ENCODE data around the gene NTM.
"Not testable (repeated sequence)": the region's sequence is repeated elsewhere in the genome, so short reads cannot be mapped to it uniquely, and the experiment has no call there.

NTM gene

DNA sequence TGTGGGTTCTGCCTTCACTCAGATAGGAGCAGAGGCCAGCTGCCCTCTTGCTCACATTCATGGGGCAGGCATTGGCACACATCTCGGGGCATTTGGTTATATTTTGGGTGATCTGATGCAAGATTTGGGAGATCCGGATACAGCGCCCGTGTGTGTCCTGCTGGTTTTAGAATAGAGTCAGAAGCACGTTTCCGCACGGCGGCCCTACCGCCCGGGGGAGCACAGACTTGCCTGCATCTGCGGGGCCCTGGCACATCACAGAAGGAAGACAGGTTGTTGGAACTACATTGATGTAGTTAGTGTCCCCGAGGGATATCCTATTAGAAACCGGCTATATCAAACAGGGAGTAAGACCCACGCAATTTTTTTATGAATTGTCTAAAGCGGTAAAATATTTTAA is 982.8 kb downstream of the NTM start:
- DNase-seq (ENCODE audit: low read depth): no peak
- no peak overlapping the region for H3K4me3 ChIP-seq (ENCODE audit: low read depth, low read length)
- TF ChIP-seq, protein P1, sequence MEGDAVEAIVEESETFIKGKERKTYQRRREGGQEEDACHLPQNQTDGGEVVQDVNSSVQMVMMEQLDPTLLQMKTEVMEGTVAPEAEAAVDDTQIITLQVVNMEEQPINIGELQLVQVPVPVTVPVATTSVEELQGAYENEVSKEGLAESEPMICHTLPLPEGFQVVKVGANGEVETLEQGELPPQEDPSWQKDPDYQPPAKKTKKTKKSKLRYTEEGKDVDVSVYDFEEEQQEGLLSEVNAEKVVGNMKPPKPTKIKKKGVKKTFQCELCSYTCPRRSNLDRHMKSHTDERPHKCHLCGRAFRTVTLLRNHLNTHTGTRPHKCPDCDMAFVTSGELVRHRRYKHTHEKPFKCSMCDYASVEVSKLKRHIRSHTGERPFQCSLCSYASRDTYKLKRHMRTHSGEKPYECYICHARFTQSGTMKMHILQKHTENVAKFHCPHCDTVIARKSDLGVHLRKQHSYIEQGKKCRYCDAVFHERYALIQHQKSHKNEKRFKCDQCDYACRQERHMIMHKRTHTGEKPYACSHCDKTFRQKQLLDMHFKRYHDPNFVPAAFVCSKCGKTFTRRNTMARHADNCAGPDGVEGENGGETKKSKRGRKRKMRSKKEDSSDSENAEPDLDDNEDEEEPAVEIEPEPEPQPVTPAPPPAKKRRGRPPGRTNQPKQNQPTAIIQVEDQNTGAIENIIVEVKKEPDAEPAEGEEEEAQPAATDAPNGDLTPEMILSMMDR (IDR thresholded peaks at IDR 0.05; ENCODE audit: insufficient read depth, low read depth, low read length, missing control alignments): no peak

GRCh38 chr11:132357811-132358572 is 987.6 kb downstream of the NTM start:
- DNase-seq (ENCODE audit: low read depth): peak; percentile 93
- TF ChIP-seq, protein P1 (IDR thresholded peaks at IDR 0.05; ENCODE audit: insufficient read depth, low read depth, low read length, missing control alignments): no peak
- H3K4me3 ChIP-seq (ENCODE audit: low read depth, low read length): no peak overlapping the region; the same call in 1 of the 2 replicates

DNA sequence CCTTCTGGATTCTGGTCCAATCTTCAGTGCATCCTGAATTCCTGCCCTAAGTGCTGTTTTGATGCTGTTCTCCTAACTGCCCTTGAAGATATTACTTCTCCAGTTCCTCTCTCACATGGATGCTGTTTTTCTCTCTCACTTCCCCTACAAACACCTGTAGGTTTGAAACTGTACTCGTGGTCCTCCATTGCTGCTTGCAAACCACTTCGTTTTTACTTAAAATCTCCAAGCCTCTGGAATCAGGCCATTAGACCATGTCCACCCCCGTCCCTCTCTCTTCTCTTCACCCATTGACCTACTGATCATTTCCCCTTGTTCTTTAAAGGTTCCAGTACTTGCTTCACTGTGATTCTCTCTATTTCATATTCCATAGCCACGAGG is 988.1 kb downstream of the NTM start:
- peak; percentile 75 for DNase-seq (ENCODE audit: low read depth)
- H3K4me3 ChIP-seq (ENCODE audit: low read depth, low read length): peak overlapping the region; percentile 13; the same call in 1 of the 2 replicates
- TF ChIP-seq, protein P1 (IDR thresholded peaks at IDR 0.05; ENCODE audit: insufficient read depth, low read depth, low read length, missing control alignments): no peak

- peak; percentile 50 for DNase-seq (ENCODE audit: low read depth)
- no peak overlapping the region for H3K4me3 ChIP-seq (ENCODE audit: low read depth, low read length)
- TF ChIP-seq, protein P1 (IDR thresholded peaks at IDR 0.05; ENCODE audit: insufficient read depth, low read depth, low read length, missing control alignments): no peak
Measured at GRCh38 chr11:132361011-132361550, 990.7 kb downstream of the NTM start.

GRCh38 chr11:132365650-132366049 is 995.2 kb downstream of the NTM start:
- no peak overlapping the region for H3K4me3 ChIP-seq (ENCODE audit: low read depth, low read length)
- DNase-seq (ENCODE audit: low read depth): no peak
- TF ChIP-seq, protein P1 (IDR thresholded peaks at IDR 0.05; ENCODE audit: insufficient read depth, low read depth, low read length, missing control alignments): no peak

- no peak overlapping the region for H3K4me3 ChIP-seq (ENCODE audit: low read depth, low read length)
- DNase-seq (ENCODE audit: low read depth): no peak
- TF ChIP-seq, protein P1 (IDR thresholded peaks at IDR 0.05; ENCODE audit: insufficient read depth, low read depth, low read length, missing control alignments): no peak
Measured at GRCh38 chr11:132367293-132367692, 996.9 kb downstream of the NTM start.

DNA sequence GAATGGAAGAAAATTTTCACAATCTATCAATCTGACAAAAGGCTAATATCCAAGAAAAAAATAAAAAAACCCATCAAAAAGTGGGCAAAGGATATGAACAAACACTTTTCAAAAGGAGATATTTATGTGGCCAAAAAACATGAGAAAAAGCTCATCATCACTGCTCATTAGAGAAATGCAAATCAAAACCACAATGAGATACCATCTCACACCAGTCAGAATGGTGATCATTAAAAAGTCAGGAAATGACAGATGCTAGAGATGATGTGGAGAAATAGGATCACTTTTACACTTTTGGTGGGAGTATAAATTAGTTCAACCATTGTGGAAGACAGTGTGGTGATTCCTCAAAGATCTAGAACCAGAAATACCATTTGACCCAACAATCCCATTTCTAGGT is 999.7 kb downstream of the NTM start:
- not testable (repeated sequence) for DNase-seq (ENCODE audit: low read depth); H3K4me3 ChIP-seq (ENCODE audit: low read depth, low read length)

Measured in GM12865 (cell line).